Activated CD4-positive, alpha-beta T cell treated with anti-CD3 and anti-CD28 coated beads, Interleukin-2, amount 50 U/mL, for 48 hours (primary cell): Measurements from ENCODE around the gene SLC15A2.

Source experiments
- DNase-seq, 2 experiments: peaks; one replicate each; pipeline ENCODE4 v3.0.0-alpha.2; 2020

Gene SLC15A2

GRCh38 chr3:121988146-121988545 is 93.9 kb downstream of the SLC15A2 start:
- DNase-seq, result no peak

GRCh38 chr3:121989943-121990342 is 95.7 kb downstream of the SLC15A2 start:
- DNase-seq, result no peak

DNA sequence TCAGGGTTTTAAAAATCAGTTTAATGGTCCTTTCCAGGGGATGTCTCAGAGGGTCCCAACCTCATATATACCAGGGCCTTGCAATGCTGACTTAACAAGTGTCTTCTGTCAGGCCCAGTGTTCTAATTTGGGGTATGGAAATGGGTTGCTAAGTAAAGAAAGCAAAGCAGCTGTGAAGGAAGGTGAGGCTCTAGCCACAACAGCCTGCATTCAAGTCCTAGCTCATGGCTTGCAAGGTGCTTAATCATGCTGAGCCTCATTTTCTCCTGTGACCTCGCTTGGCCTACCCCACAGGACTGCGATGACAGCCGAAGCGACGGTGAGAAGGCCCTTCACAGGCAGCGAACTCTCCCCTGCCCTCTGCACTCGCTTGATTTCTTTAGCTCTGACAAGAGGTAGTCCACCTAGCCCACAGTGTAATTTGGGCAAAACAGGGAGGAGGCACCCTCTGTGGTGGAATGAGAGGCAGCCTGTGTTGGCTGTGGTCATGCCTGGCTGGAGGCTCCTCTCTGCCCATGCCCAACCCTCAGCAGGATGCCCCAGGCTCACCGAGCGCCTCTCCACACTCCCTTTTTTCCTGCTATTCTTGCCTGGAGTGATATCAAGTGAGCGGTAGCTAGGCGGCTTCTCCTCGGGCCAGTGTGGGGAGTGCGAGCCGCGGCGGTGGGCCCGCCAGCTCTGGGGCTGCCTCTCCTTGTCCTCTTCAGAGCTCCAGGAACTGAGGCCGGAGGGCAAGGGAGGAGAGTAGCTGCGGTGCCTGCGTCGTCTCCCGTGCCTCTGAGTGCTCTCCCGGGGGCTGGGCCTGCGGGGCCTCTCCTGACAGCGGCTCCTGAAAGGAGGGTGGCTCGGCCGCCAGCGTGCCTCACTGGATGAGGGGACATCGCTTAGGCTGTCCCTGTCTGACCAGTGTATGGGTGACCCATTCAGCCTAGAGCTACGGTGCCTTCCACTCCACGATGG is 98.7 kb downstream of the SLC15A2 start:
- no peak for DNase-seq
